Upper lobe of left lung (tissue), 6 donors: ENCODE measurements around the gene TNFRSF14. TPM values are rescaled to one million over a fixed set of nuclear protein-coding genes. Genes with fewer than 3 reads are reported as not detected.

Experiments used
- ATAC-seq, 2 donors: fragments of 200-7000 bp; cut with Tn5 transposase; one replicate each; pipeline ENCODE4 v1.9.1; 2022; ENCODE audit warnings: mild to moderate bottlenecking in 2 of 2, moderate library complexity in 2 of 2; ENCODE audit not compliant: low FRiP score in 2 of 2
- DNase-seq, 2 donors: peaks; one replicate each; pipeline ENCODE4 v3.0.0-alpha.2; 2019 to 2020
- H3K27ac ChIP-seq, 4 donors: fragments of 200-600 bp; sonication (generic); one replicate each; pipeline ENCODE4 v1.5.1; 2016 to 2019
- H3K27me3 ChIP-seq, 4 donors: fragments of 200-600 bp; sonication (generic); one replicate each; pipeline ENCODE4 v1.5.1; 2017 to 2019
- H3K36me3 ChIP-seq, 4 donors: fragments of 200-600 bp; sonication (generic); one replicate each; pipeline ENCODE4 v1.5.1; 2016 to 2019
- H3K4me1 ChIP-seq, 4 donors: fragments of 200-600 bp; sonication (generic); one replicate each; pipeline ENCODE4 v1.5.1; 2018 to 2019
- H3K4me3 ChIP-seq, 4 donors: fragments of 200-600 bp; sonication (generic); one replicate each; pipeline ENCODE4 v1.5.1; 2017 to 2019; ENCODE audit warnings: mild to moderate bottlenecking in 2 of 4, moderate library complexity in 1 of 4
- H3K9me3 ChIP-seq, 4 donors: fragments of 200-600 bp; sonication (generic); one replicate each; pipeline ENCODE4 v1.5.1; 2018 to 2019
- CTCF ChIP-seq, 6 experiments: fragments of 450-650 bp in 4 of 6; fragments of 200-600 bp in 2 of 6; sonication (generic) in 2 of 6; IDR thresholded peaks; one replicate each; pipeline ENCODE4 v1.5.1; 2016 to 2019; ENCODE audit warnings: antibody characterized with exemption in 6 of 6
- EP300 ChIP-seq, 4 donors: sonication (generic); formaldehyde crosslinking; IDR thresholded peaks; one replicate each; pipeline ENCODE4 v1.5.1; 2017; ENCODE audit warnings: antibody characterized with exemption in 4 of 4, control low read depth in 2 of 4
- POLR2A ChIP-seq, 4 donors: fragments of 450-650 bp; IDR thresholded peaks; one replicate each; pipeline ENCODE4 v1.5.1; 2016 to 2017; ENCODE audit warnings: antibody characterized with exemption in 4 of 4, mild to moderate bottlenecking in 2 of 4
- POLR2AphosphoS5 ChIP-seq, 2 donors: sonication (generic); formaldehyde crosslinking; IDR thresholded peaks; one replicate each; pipeline ENCODE4 v1.5.1; 2017; ENCODE audit warnings: antibody characterized with exemption in 2 of 2
- WGBS, 2 donors: methylation state at CpG; one replicate each; pipeline ENCODE4 v1.1.5; 2017 to 2018; 5-methylcytosine and 5-hydroxymethylcytosine counted together
- total RNA-seq, 6 donors: library from RNA; depleted of rRNA in 4 of 6; stranded (reverse); fragments of >200 nt in 4 of 6; gene quantifications; one replicate each; pipeline versions ENCODE4 v1.1.0 to v1.2.1, GENCODE V29; 2016 to 2021
- donor health status: DM: no; HTN: no; CAD: no; lungs with moderate emphysema.
- donor health status: DM: no; HTN: yes; CAD: no; lungs with severe emphysema.

The TNFRSF14 gene
- total RNA-seq, 6 donors from 2014 or later: 61.1 to 641 (median 147) TPM

GRCh38 chr1:2609319-2610035 is 53.3 kb downstream of the TNFRSF14 start:
- H3K27me3 ChIP-seq: no peaks in the 10 kb centered on the region
- no peak overlapping the region for H3K4me3 ChIP-seq
- H3K36me3 ChIP-seq: no peaks in the 10 kb centered on the region
- 91 to 92% methylated on average over 21 to 34 of the region's 34 CpGs for WGBS, 2 donors
- H3K9me3 ChIP-seq: peaks cover 0 to 9% (median 2%) of the 10 kb centered on the region in 4 donors
- H3K27ac ChIP-seq: no peak overlapping the region
- ATAC-seq (no peak), DNase-seq (peak in 1 of 2 donors; percentile 79)
- TF ChIP-seq CTCF (IDR thresholded peaks at IDR 0.05) (no peak), EP300 (IDR thresholded peaks at IDR 0.05) (no peak), POLR2AphosphoS5 (IDR thresholded peaks at IDR 0.05) (no peak), POLR2A (IDR thresholded peaks at IDR 0.05) (no peak)
- H3K4me1 ChIP-seq: peaks cover 0 to 17% (median 7%) of the 10 kb centered on the region in 4 donors

- no peak for TF ChIP-seq CTCF (IDR thresholded peaks at IDR 0.05)
- no peaks in the 10 kb centered on the region for H3K36me3 ChIP-seq
- peak in 1 of 2 donors; percentile 50 for DNase-seq
- WGBS, 2 donors: 75 to 84% methylated on average over 11 to 21 of the region's 21 CpGs
- H3K27ac ChIP-seq: no peak overlapping the region
- H3K27me3 ChIP-seq: no peaks in the 10 kb centered on the region
- peaks cover 0 to 9% (median 3%) of the 10 kb centered on the region in 4 donors for H3K9me3 ChIP-seq
- H3K4me1 ChIP-seq: peaks cover 0 to 17% (median 7%) of the 10 kb centered on the region in 4 donors
- ATAC-seq: no peak
- peak overlapping the region in 1 of 4 donors; percentile 39 for H3K4me3 ChIP-seq
These were observed 54.1 kb downstream of the TNFRSF14 start for GRCh38 chr1:2610036-2610959.

DNA sequence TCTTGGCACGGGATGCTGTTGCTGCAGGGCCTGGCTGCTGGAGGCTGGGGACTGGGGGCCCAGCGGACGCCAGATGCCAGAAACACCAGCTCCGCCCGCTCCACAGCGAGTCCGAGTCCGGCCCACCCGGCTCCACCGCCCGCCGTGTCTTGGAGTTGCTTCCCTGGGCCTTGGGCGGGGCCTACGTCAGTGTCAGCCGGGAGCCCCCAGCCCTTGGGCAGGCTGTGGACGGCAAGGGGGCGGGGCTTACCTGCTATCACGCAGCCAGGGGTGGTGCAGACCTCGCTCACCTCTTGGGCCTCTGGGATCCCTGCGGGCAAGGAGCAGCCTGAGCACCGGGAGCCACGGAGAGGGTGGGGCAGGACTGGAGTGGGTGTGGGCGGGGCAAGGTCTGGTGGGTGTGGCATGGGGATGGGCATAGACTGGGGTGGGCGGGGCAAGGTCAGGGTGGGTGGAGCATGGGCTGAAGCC is 54.9 kb downstream of the TNFRSF14 start:
- ATAC-seq (peak; percentile 32 to 48), DNase-seq (peak; percentile 55 to 82)
- Histone ChIP-seq H3K27me3 (no peaks in the 10 kb centered on the region), H3K36me3 (no peaks in the 10 kb centered on the region), H3K4me3 (peak overlapping the region in 3 of 4 donors; percentile 20 to 39 (median 21)), H3K4me1 (peaks cover 0 to 17% (median 7%) of the 10 kb centered on the region in 4 donors), H3K9me3 (peaks cover 0 to 9% (median 4%) of the 10 kb centered on the region in 4 donors), H3K27ac (no peak overlapping the region)
- no peak for TF ChIP-seq CTCF (IDR thresholded peaks at IDR 0.05)
- TF ChIP-seq EP300 (IDR thresholded peaks at IDR 0.05): no peak
- no peak for TF ChIP-seq POLR2AphosphoS5 (IDR thresholded peaks at IDR 0.05)
- TF ChIP-seq POLR2A (IDR thresholded peaks at IDR 0.05): no peak
- 9 to 40% methylated on average over 4 to 24 of the region's 24 CpGs for WGBS, 2 donors

GRCh38 chr1:2611621-2612437 is 55.7 kb downstream of the TNFRSF14 start:
- H3K4me1 ChIP-seq: peaks cover 0 to 17% (median 7%) of the 10 kb centered on the region in 4 donors
- peak in 1 of 2 donors; percentile 59 for DNase-seq
- no peaks in the 10 kb centered on the region for H3K27me3 ChIP-seq
- no peak for ATAC-seq
- H3K9me3 ChIP-seq: peaks cover 0 to 9% (median 5%) of the 10 kb centered on the region in 4 donors
- TF ChIP-seq POLR2A (IDR thresholded peaks at IDR 0.05) (no peak), CTCF (IDR thresholded peaks at IDR 0.05) (no peak), EP300 (IDR thresholded peaks at IDR 0.05) (no peak), POLR2AphosphoS5 (IDR thresholded peaks at IDR 0.05) (no peak)
- H3K36me3 ChIP-seq: no peaks in the 10 kb centered on the region
- no peak overlapping the region for H3K4me3 ChIP-seq
- 87 to 98% methylated on average over 5 to 13 of the region's 19 CpGs for WGBS, 2 donors
- H3K27ac ChIP-seq: no peak overlapping the region
